H1 (cell line): Measurements from ENCODE around the gene CAST. TPM values are rescaled to one million over a fixed set of nuclear protein-coding genes. Genes with fewer than 3 reads are reported as not detected.

Source experiments
- CTCF ChIA-PET: fragments of 300-600 bp; sonication (Branson Sonifier 250); formaldehyde crosslinking; loops from one replicate; lab custom pipeline; 2021; ENCODE audit not compliant: partially characterized antibody; lab: Charles Lee
- POLR2A ChIA-PET: fragments of 300-600 bp; sonication (Branson Sonifier 250); formaldehyde crosslinking; loops from one replicate; lab custom pipeline; 2021; ENCODE audit warnings: inconsistent platforms; ENCODE audit not compliant: partially characterized antibody; lab: Charles Lee
- DNase-seq, 2 experiments: peaks; one replicate each; pipeline versions ENCODE4 v3.0.0 to v3.0.0-alpha.2; 2010 to 2022; ENCODE audit warnings: low spot score in 2 of 2, low read depth in 1 of 2, mixed read lengths in 1 of 2
- FAIRE-seq: peaks from 2 replicates; lab custom pipeline; 2011; peaks lifted over from hg19 to GRCh38; lab: Jason Lieb, UNC
- H2AFZ ChIP-seq: 2 replicates; pipeline ENCODE4 v1.8.1; 2012; ENCODE audit warnings: low read length, inconsistent platforms
- H2AK5ac ChIP-seq: 2 replicates; pipeline ENCODE4 v1.6.1; 2013; ENCODE audit warnings: low read depth, low read length
- H2BK120ac ChIP-seq: replicated peaks from 2 replicates; pipeline ENCODE3; 2013; ENCODE audit warnings: low read depth, low read length, inconsistent platforms
- H2BK12ac ChIP-seq: 2 replicates; pipeline ENCODE4 v1.6.1; 2013; ENCODE audit warnings: low read depth, low read length
- H2BK15ac ChIP-seq: 2 replicates; pipeline ENCODE4 v1.6.1; 2013; ENCODE audit warnings: low read length
- H2BK20ac ChIP-seq: 2 replicates; pipeline ENCODE4 v1.6.1; 2013; ENCODE audit warnings: low read length
- H2BK5ac ChIP-seq: 2 replicates; pipeline ENCODE4 v1.6.1; 2013; ENCODE audit warnings: low read depth, low read length
- H3K14ac ChIP-seq: 2 replicates; pipeline ENCODE4 v1.6.1; 2013; ENCODE audit warnings: inconsistent platforms; ENCODE audit not compliant: insufficient read length
- H3K18ac ChIP-seq: 2 replicates; pipeline ENCODE4 v1.6.1; 2013; ENCODE audit warnings: low read length; ENCODE audit errors: extremely low read depth
- H3K23ac ChIP-seq: 2 replicates; pipeline ENCODE4 v1.6.1; 2013; ENCODE audit warnings: inconsistent platforms; ENCODE audit not compliant: insufficient read length
- H3K23me2 ChIP-seq: 2 replicates; pipeline ENCODE4 v1.6.1; 2013; ENCODE audit warnings: low read depth, low read length
- H3K27ac ChIP-seq: 2 replicates; pipeline ENCODE4 v1.6.1; 2011; ENCODE audit warnings: low read depth, low read length, inconsistent platforms
- H3K27me3 ChIP-seq, 4 experiments: replicated peaks in 1 of 4; 1 replicate in 1 of 4; 2 replicates in 3 of 4; pipeline versions ENCODE4 v1.6.1 to v1.8.1; 2011 to 2013; ENCODE audit warnings: low read length in 3 of 4, mild to moderate bottlenecking in 3 of 4, inconsistent platforms in 2 of 4, mixed read lengths in 2 of 4, moderate library complexity in 1 of 4; ENCODE audit not compliant: control insufficient read depth in 3 of 4, insufficient read depth in 3 of 4; ENCODE audit errors: extremely low read depth in 1 of 4
- H3K36me3 ChIP-seq, 4 experiments: 2 replicates each; pipeline versions ENCODE4 v1.6.1 to v1.8.1; 2011 to 2013; ENCODE audit warnings: mild to moderate bottlenecking in 4 of 4, low read length in 3 of 4, moderate library complexity in 2 of 4, control low read depth in 1 of 4, inconsistent platforms in 1 of 4; ENCODE audit not compliant: insufficient read depth in 4 of 4, control insufficient read depth in 2 of 4
- H3K4ac ChIP-seq: replicated peaks from 2 replicates; pipeline ENCODE3; 2013; ENCODE audit warnings: low read length, low read depth, mixed read lengths, inconsistent platforms; ENCODE audit not compliant: insufficient read length
- H3K4me1 ChIP-seq, 4 experiments: replicated peaks in 1 of 4; 1 replicate in 1 of 4; 2 replicates in 3 of 4; pipeline versions ENCODE4 v1.6.1 to v1.8.1; 2011 to 2013; ENCODE audit warnings: low read length in 3 of 4, inconsistent platforms in 2 of 4, mixed read lengths in 1 of 4; ENCODE audit not compliant: insufficient read depth in 4 of 4, control insufficient read depth in 3 of 4
- H3K4me2 ChIP-seq, 2 experiments: 2 replicates each; pipeline versions ENCODE4 v1.6.1 to v1.8.1; 2011 to 2013; ENCODE audit warnings: low read depth in 2 of 2, low read length in 2 of 2, control low read depth in 1 of 2, inconsistent platforms in 1 of 2, mild to moderate bottlenecking in 1 of 2; ENCODE audit not compliant: insufficient read depth in 1 of 2
- H3K4me3 ChIP-seq, 4 experiments: fragments of 200-600, 300-600 bp in 1 of 4; sonication (generic), shearing (Covaris generic), sonication (Bioruptor Twin) in 1 of 4; 2 replicates each; pipeline versions ENCODE4 v1.5.1 to v1.8.1; 2011 to 2016; ENCODE audit warnings: low read length in 4 of 4, low read depth in 3 of 4, control low read depth in 2 of 4, inconsistent platforms in 2 of 4, mild to moderate bottlenecking in 2 of 4, mixed read lengths in 1 of 4, moderate library complexity in 1 of 4; ENCODE audit not compliant: insufficient read depth in 2 of 4; ENCODE audit errors: extremely low read depth in 1 of 4
- H3K56ac ChIP-seq: replicated peaks from 2 replicates; pipeline ENCODE3; 2013; ENCODE audit warnings: low read depth, mild to moderate bottlenecking, mixed read lengths, low read length, inconsistent platforms; ENCODE audit not compliant: insufficient read length
- H3K79me1 ChIP-seq: 2 replicates; pipeline ENCODE4 v1.6.1; 2013; ENCODE audit warnings: low read depth, low read length, control low read depth
- H3K79me2 ChIP-seq, 2 experiments: 2 replicates each; pipeline versions ENCODE4 v1.6.1 to v1.8.1; 2012 to 2013; ENCODE audit warnings: low read length in 2 of 2, mild to moderate bottlenecking in 2 of 2, inconsistent platforms in 1 of 2; ENCODE audit not compliant: insufficient read depth in 2 of 2, control insufficient read depth in 1 of 2
- H3K9ac ChIP-seq, 4 experiments: replicated peaks in 1 of 4; 1 replicate in 1 of 4; 2 replicates in 3 of 4; pipeline versions ENCODE4 v1.6.1 to v1.8.1; 2011 to 2013; ENCODE audit warnings: low read depth in 3 of 4, low read length in 3 of 4, control low read depth in 2 of 4, mild to moderate bottlenecking in 2 of 4, moderate library complexity in 2 of 4, inconsistent platforms in 1 of 4; ENCODE audit errors: extremely low read depth in 1 of 4
- H3K9me3 ChIP-seq, 2 experiments: 2 replicates each; pipeline versions ENCODE4 v1.6.1 to v1.8.1; 2012 to 2013; ENCODE audit warnings: mild to moderate bottlenecking in 2 of 2, moderate library complexity in 2 of 2, control low read depth in 1 of 2, inconsistent platforms in 1 of 2, low read depth in 1 of 2, low read length in 1 of 2, mixed read lengths in 1 of 2; ENCODE audit not compliant: insufficient read depth in 2 of 2
- H4K20me1 ChIP-seq, 2 experiments: replicated peaks in 1 of 2; 2 replicates each; pipeline versions ENCODE3 to v1.8.1; 2011 to 2013; ENCODE audit warnings: inconsistent platforms in 2 of 2, low read length in 2 of 2, mild to moderate bottlenecking in 1 of 2; ENCODE audit not compliant: insufficient read depth in 2 of 2, control insufficient read depth in 1 of 2
- H4K5ac ChIP-seq: 2 replicates; pipeline ENCODE4 v1.6.1; 2013; ENCODE audit warnings: low read length, low read depth, mixed read lengths, inconsistent platforms; ENCODE audit not compliant: insufficient read length
- H4K8ac ChIP-seq: 2 replicates; pipeline ENCODE4 v1.8.0; 2013; ENCODE audit warnings: mild to moderate bottlenecking, moderate library complexity, low read length, inconsistent platforms; ENCODE audit not compliant: insufficient read depth; ENCODE audit errors: extremely low read depth
- H4K91ac ChIP-seq: replicated peaks from 2 replicates; pipeline ENCODE3; 2013; ENCODE audit warnings: low read length, mixed read lengths, inconsistent platforms; ENCODE audit not compliant: insufficient read length
- CHD1 ChIP-seq: IDR thresholded peaks from 2 replicates; pipeline ENCODE4 v1.6.1; 2012; ENCODE audit warnings: low read depth, low read length, improper control_type of control experiment
- CTBP2 ChIP-seq: IDR thresholded peaks from 2 replicates; pipeline ENCODE4 v1.7.0; 2011; ENCODE audit warnings: borderline replicate concordance, mild to moderate bottlenecking, moderate library complexity, mixed read lengths, low read length; ENCODE audit not compliant: insufficient read depth, insufficient read length
- EGR1 ChIP-seq: IDR thresholded peaks from 2 replicates; pipeline ENCODE4 v1.6.1; 2011; ENCODE audit warnings: low read depth, low read length, borderline replicate concordance
- SAP30 ChIP-seq: fragments of 300-600 bp; sonication (generic); IDR thresholded peaks from 2 replicates; pipeline ENCODE4 v1.7.1; 2012; ENCODE audit warnings: low read length, moderate library complexity, mild to moderate bottlenecking, inconsistent platforms; ENCODE audit not compliant: insufficient read depth, insufficient replicate concordance
- SIRT6 ChIP-seq: IDR thresholded peaks from one replicate; pipeline ENCODE4 v1.7.1; 2012; ENCODE audit warnings: low read length, inconsistent platforms
- WGBS, 2 experiments: shearing (Covaris generic) in 1 of 2; methylation state at CpG; one replicate each; pipeline versions ENCODE4 v1.1.6 to v1.1.7; 2013 to 2015; ENCODE audit warnings: low lambda C conversion rate in 2 of 2, mixed read lengths in 2 of 2, inconsistent platforms in 1 of 2, low coverage in 1 of 2, missing lambda C conversion rate in 1 of 2; ENCODE audit not compliant: insufficient replicate concordance in 2 of 2, insufficient coverage in 1 of 2, insufficient read length in 1 of 2; ENCODE audit errors: extremely low coverage in 1 of 2, missing lambda C conversion rate in 1 of 2; 5-methylcytosine and 5-hydroxymethylcytosine counted together
- polyA plus RNA-seq, 7 experiments: library from polyadenylated mRNA; depleted of rRNA in 3 of 7; stranded (reverse) in 5 of 7; unstranded in 2 of 7; fragments of >200 nt in 5 of 7; fragments of 200-250 nt in 2 of 7; gene quantifications; 1 replicate in 5 of 7; 2 replicates in 1 of 7; 4 replicates in 1 of 7; pipeline versions ENCODE4 v1.2.1 to v1.2.3, GENCODE V29; 2011 to 2013; ENCODE audit warnings: missing spikeins in 2 of 7, mixed read lengths in 2 of 7
- total RNA-seq: library from RNA; stranded (reverse); fragmentation: NEBNext Ultra II Directional; extraction: Animal tissue kit (Norgen Biotek cat#: 25700); gene quantifications from 2 replicates; pipeline ENCODE4 v1.2.1, GENCODE V29; 2021
- TF ChIP-seq, protein P1 (sequence below): IDR thresholded peaks from 2 replicates; pipeline ENCODE4 v1.6.1; 2011; ENCODE audit warnings: low read depth, mild to moderate bottlenecking, low read length; ENCODE audit not compliant: insufficient read depth

Gene CAST
- total and polyA plus RNA-seq, 2 of the 8 experiments (the other 6 are each of a cell fraction or from before 2014, with no cell fraction given) = 9.0 to 48.2 TPM

DNA sequence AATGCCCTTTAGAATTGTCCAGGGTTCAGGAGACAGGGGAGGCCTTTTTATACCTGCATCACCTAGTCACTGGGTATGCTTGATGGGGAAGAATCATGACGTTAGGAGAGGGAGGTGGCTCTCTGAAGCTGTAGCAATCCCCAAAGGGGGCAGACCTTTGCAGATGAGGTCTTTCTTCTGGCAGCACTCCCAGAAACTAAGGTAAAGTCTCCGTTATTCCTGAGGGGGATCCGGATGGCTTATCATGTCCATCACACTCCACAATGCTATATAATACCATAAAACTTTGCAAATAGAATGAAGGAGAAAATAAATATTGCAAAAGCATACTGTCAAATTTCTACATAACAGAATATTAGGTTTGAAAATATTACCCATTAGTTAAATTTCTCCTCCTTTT lies 21.5 kb upstream of the CAST start:
- 58% methylated on average over 3 of the region's 3 CpGs; no CpG with 5 or more reads in 1 of the 2 experiments for WGBS, 2 experiments
- H4K91ac ChIP-seq = no peak overlapping the region
- H3K9ac ChIP-seq = no peak overlapping the region
- ChIA-PET CTCF (interaction anchor here (1.7 kb wide), 1 partner anchor 11 kb away, joined by 3 read pairs; no protein-coding TSS in a partner anchor), POLR2A (no interaction called here)
- no peak overlapping the region for H3K27ac ChIP-seq
- H2BK12ac ChIP-seq = no peak overlapping the region
- no peak overlapping the region for H3K18ac ChIP-seq
- H3K23ac ChIP-seq = no peak overlapping the region
- no peaks in the 10 kb centered on the region for H3K79me2 ChIP-seq
- H4K5ac ChIP-seq = no peak overlapping the region
- TF ChIP-seq SIRT6 = no peak
- no peak for TF ChIP-seq CHD1
- TF ChIP-seq CTBP2 = no peak
- no peak for TF ChIP-seq SAP30
- TF ChIP-seq, protein P1, sequence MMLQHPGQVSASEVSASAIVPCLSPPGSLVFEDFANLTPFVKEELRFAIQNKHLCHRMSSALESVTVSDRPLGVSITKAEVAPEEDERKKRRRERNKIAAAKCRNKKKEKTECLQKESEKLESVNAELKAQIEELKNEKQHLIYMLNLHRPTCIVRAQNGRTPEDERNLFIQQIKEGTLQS = no peak
- no peak for TF ChIP-seq EGR1
- FAIRE-seq (no peak), DNase-seq (no peak)
- H2BK20ac ChIP-seq = no peak overlapping the region
- H4K20me1 ChIP-seq = no peaks in the 10 kb centered on the region
- no peaks in the 10 kb centered on the region for H3K79me1 ChIP-seq
- H3K36me3 ChIP-seq = no peaks in the 10 kb centered on the region
- H4K8ac ChIP-seq = no peak overlapping the region
- no peak overlapping the region for H3K4me3 ChIP-seq
- H3K4ac ChIP-seq = no peak overlapping the region
- H2BK120ac ChIP-seq = no peak overlapping the region
- no peak overlapping the region for H2BK5ac ChIP-seq
- no peak overlapping the region for H3K14ac ChIP-seq
- H2BK15ac ChIP-seq = no peak overlapping the region
- H3K4me1 ChIP-seq = no peaks in the 10 kb centered on the region
- no peak overlapping the region for H3K56ac ChIP-seq
- no peaks in the 10 kb centered on the region for H3K23me2 ChIP-seq
- H2AFZ ChIP-seq = no peak overlapping the region
- H3K4me2 ChIP-seq = no peak overlapping the region
- no peaks in the 10 kb centered on the region for H3K9me3 ChIP-seq
- H3K27me3 ChIP-seq = no peaks in the 10 kb centered on the region
- no peak overlapping the region for H2AK5ac ChIP-seq
